GM21825 (cell line): Measurements from ENCODE around the gene TCF7L1.
"Not testable (repeated sequence)": the region's sequence is repeated elsewhere in the genome, so short reads cannot be mapped to it uniquely, and the experiment has no call there.

Experiments
- ATAC-seq: cut with Tn5 transposase; IDR thresholded peaks from one replicate; pipeline ENCODE4 v1.9.1; 2021; ENCODE audit warnings: mild to moderate bottlenecking, moderate library complexity; ENCODE audit not compliant: unreplicated experiment

Gene TCF7L1

GRCh38 chr2:85181134-85181631 lies 48.0 kb downstream of the TCF7L1 start:
- no peak for ATAC-seq

- no peak for ATAC-seq
These were observed 48.8 kb downstream of the TCF7L1 start for GRCh38 chr2:85181844-85182456.

- no peak for ATAC-seq
These were observed 49.9 kb downstream of the TCF7L1 start for GRCh38 chr2:85183076-85183475.

- ATAC-seq = no peak
These were observed 50.3 kb downstream of the TCF7L1 start for GRCh38 chr2:85183479-85183878.

- ATAC-seq = no peak
These were observed 51.0 kb downstream of the TCF7L1 start for GRCh38 chr2:85184231-85184630.

GRCh38 chr2:85184990-85185389 lies 51.8 kb downstream of the TCF7L1 start:
- ATAC-seq = no peak

- ATAC-seq = no peak
These were observed 52.3 kb downstream of the TCF7L1 start for GRCh38 chr2:85185431-85185940.

- ATAC-seq = no peak
These were observed 53.9 kb downstream of the TCF7L1 start for GRCh38 chr2:85187069-85187468.

- ATAC-seq = no peak
These were observed 55.7 kb downstream of the TCF7L1 start for GRCh38 chr2:85188852-85189251.

GRCh38 chr2:85189606-85190270 lies 56.5 kb downstream of the TCF7L1 start:
- no peak for ATAC-seq

GRCh38 chr2:85191157-85191556 lies 58.0 kb downstream of the TCF7L1 start:
- ATAC-seq = no peak

GRCh38 chr2:85194780-85195480 lies 61.7 kb downstream of the TCF7L1 start:
- no peak for ATAC-seq

- ATAC-seq = no peak
These were observed 62.8 kb downstream of the TCF7L1 start for GRCh38 chr2:85195956-85196355.

GRCh38 chr2:85199698-85200097 lies 66.5 kb downstream of the TCF7L1 start:
- no peak for ATAC-seq

GRCh38 chr2:85209887-85210286 lies 76.7 kb downstream of the TCF7L1 start:
- ATAC-seq = no peak

GRCh38 chr2:85210511-85210910 lies 77.3 kb downstream of the TCF7L1 start:
- ATAC-seq = no peak

- ATAC-seq = not testable (repeated sequence)
These were observed 78.4 kb downstream of the TCF7L1 start for GRCh38 chr2:85211606-85212005.

GRCh38 chr2:85212841-85213240 lies 79.6 kb downstream of the TCF7L1 start:
- ATAC-seq = no peak

GRCh38 chr2:85213404-85213803 lies 80.2 kb downstream of the TCF7L1 start:
- no peak for ATAC-seq

GRCh38 chr2:85213901-85214512 lies 80.8 kb downstream of the TCF7L1 start:
- ATAC-seq = no peak

- ATAC-seq = no peak
These were observed 81.9 kb downstream of the TCF7L1 start for GRCh38 chr2:85215081-85215447.
